ENCODE data around the gene CXCL12. TPM values are rescaled to one million over a fixed set of nuclear protein-coding genes. Genes with fewer than 3 reads are reported as not detected.

Gene CXCL12
- total RNA-seq, 1 donor from 2014 or later: 153 TPM

GRCh38 chr10:44418637-44419036 is 33.7 kb upstream of the CXCL12 start:
- Mint-ChIP-seq H3K27ac (ENCODE audit: unreplicated experiment) (no peak overlapping the region), H3K9me3 (ENCODE audit: unreplicated experiment) (peaks cover 5% of the 10 kb centered on the region), H3K4me3 (ENCODE audit: unreplicated experiment) (no peak overlapping the region), H3K4me1 (ENCODE audit: unreplicated experiment) (peaks cover 13% of the 10 kb centered on the region), H3K27me3 (ENCODE audit: unreplicated experiment) (peaks cover 32% of the 10 kb centered on the region), H3K36me3 (ENCODE audit: unreplicated experiment) (no peaks in the 10 kb centered on the region)
- no peak for TF ChIP-seq CTCF (IDR thresholded peaks at IDR 0.05)
- no peak for DNase-seq (ENCODE audit: extremely low spot score, unreplicated experiment)

GRCh38 chr10:44417761-44418160 is 32.9 kb upstream of the CXCL12 start:
- DNase-seq (ENCODE audit: extremely low spot score, unreplicated experiment): peak; percentile 57
- Mint-ChIP-seq H3K4me1 (ENCODE audit: unreplicated experiment) (peaks cover 13% of the 10 kb centered on the region), H3K27ac (ENCODE audit: unreplicated experiment) (no peak overlapping the region), H3K27me3 (ENCODE audit: unreplicated experiment) (peaks cover 24% of the 10 kb centered on the region), H3K4me3 (ENCODE audit: unreplicated experiment) (no peak overlapping the region), H3K9me3 (ENCODE audit: unreplicated experiment) (peaks cover 9% of the 10 kb centered on the region), H3K36me3 (ENCODE audit: unreplicated experiment) (no peaks in the 10 kb centered on the region)
- TF ChIP-seq CTCF (IDR thresholded peaks at IDR 0.05): no peak

GRCh38 chr10:44416936-44417335 is 32.0 kb upstream of the CXCL12 start:
- no peak overlapping the region for H3K27ac Mint-ChIP-seq (ENCODE audit: unreplicated experiment)
- peaks cover 2% of the 10 kb centered on the region for H3K36me3 Mint-ChIP-seq (ENCODE audit: unreplicated experiment)
- H3K9me3 Mint-ChIP-seq (ENCODE audit: unreplicated experiment): peaks cover 11% of the 10 kb centered on the region
- peaks cover 22% of the 10 kb centered on the region for H3K27me3 Mint-ChIP-seq (ENCODE audit: unreplicated experiment)
- no peak for DNase-seq (ENCODE audit: extremely low spot score, unreplicated experiment)
- H3K4me1 Mint-ChIP-seq (ENCODE audit: unreplicated experiment): peaks cover 13% of the 10 kb centered on the region
- no peak for TF ChIP-seq CTCF (IDR thresholded peaks at IDR 0.05)
- no peak overlapping the region for H3K4me3 Mint-ChIP-seq (ENCODE audit: unreplicated experiment)

GRCh38 chr10:44416021-44416771 is 31.3 kb upstream of the CXCL12 start:
- no peak overlapping the region for H3K27ac Mint-ChIP-seq (ENCODE audit: unreplicated experiment)
- H3K9me3 Mint-ChIP-seq (ENCODE audit: unreplicated experiment): peaks cover 19% of the 10 kb centered on the region
- TF ChIP-seq CTCF (IDR thresholded peaks at IDR 0.05): no peak
- peaks cover 3% of the 10 kb centered on the region for H3K36me3 Mint-ChIP-seq (ENCODE audit: unreplicated experiment)
- H3K4me3 Mint-ChIP-seq (ENCODE audit: unreplicated experiment): no peak overlapping the region
- H3K4me1 Mint-ChIP-seq (ENCODE audit: unreplicated experiment): peaks cover 13% of the 10 kb centered on the region
- DNase-seq (ENCODE audit: extremely low spot score, unreplicated experiment): no peak
- peaks cover 22% of the 10 kb centered on the region for H3K27me3 Mint-ChIP-seq (ENCODE audit: unreplicated experiment)

- H3K4me1 Mint-ChIP-seq (ENCODE audit: unreplicated experiment): peaks cover 13% of the 10 kb centered on the region
- peaks cover 18% of the 10 kb centered on the region for H3K27me3 Mint-ChIP-seq (ENCODE audit: unreplicated experiment)
- no peak for DNase-seq (ENCODE audit: extremely low spot score, unreplicated experiment)
- peaks cover 24% of the 10 kb centered on the region for H3K9me3 Mint-ChIP-seq (ENCODE audit: unreplicated experiment)
- no peak overlapping the region for H3K27ac Mint-ChIP-seq (ENCODE audit: unreplicated experiment)
- H3K4me3 Mint-ChIP-seq (ENCODE audit: unreplicated experiment): no peak overlapping the region
- peaks cover 3% of the 10 kb centered on the region for H3K36me3 Mint-ChIP-seq (ENCODE audit: unreplicated experiment)
- TF ChIP-seq CTCF (IDR thresholded peaks at IDR 0.05): no peak
These were observed 30.2 kb upstream of the CXCL12 start for GRCh38 chr10:44415121-44415520.
